Kidney (tissue), 14 donors: ENCODE results near the gene HAND2. TPM values are rescaled to one million over a fixed set of nuclear protein-coding genes. Genes with fewer than 3 reads are reported as not detected.
A peak's percentile ranks its signal among the peaks of the same experiment; 100 is the strongest.

Experiments
- DNase-seq, 5 donors: peaks; one replicate each; pipeline ENCODE4 v3.0.0-alpha.2; 2013 to 2020
- FAIRE-seq: peaks from 2 replicates; lab custom pipeline; 2012; peaks lifted over from hg19 to GRCh38; lab: Jason Lieb, UNC
- H3K27ac ChIP-seq, 2 donors: one replicate each; pipeline ENCODE4 v1.7.0; 2013; ENCODE audit warnings: low read depth in 2 of 2, low read length in 2 of 2, inconsistent platforms in 1 of 2
- H3K27me3 ChIP-seq: one replicate; pipeline ENCODE4 v1.7.1; 2013; ENCODE audit warnings: low read length, inconsistent platforms; ENCODE audit not compliant: control insufficient read depth, insufficient read depth
- H3K36me3 ChIP-seq, 3 donors: one replicate each; pipeline versions ENCODE4 v1.7.0 to v1.7.1; 2013; ENCODE audit warnings: low read length in 3 of 3, control low read depth in 1 of 3, inconsistent platforms in 1 of 3; ENCODE audit not compliant: insufficient read depth in 3 of 3, control insufficient read depth in 2 of 3
- H3K4me1 ChIP-seq, 3 donors: one replicate each; pipeline versions ENCODE4 v1.7.0 to v1.7.1; 2013; ENCODE audit warnings: low read length in 3 of 3, inconsistent platforms in 1 of 3, low read depth in 1 of 3; ENCODE audit not compliant: control insufficient read depth in 2 of 3, insufficient read depth in 2 of 3
- H3K4me3 ChIP-seq, 3 donors: one replicate each; pipeline versions ENCODE4 v1.7.0 to v1.8.1; 2013; ENCODE audit warnings: low read length in 3 of 3, control low read depth in 1 of 3, inconsistent platforms in 1 of 3
- H3K9ac ChIP-seq, 3 donors: one replicate each; pipeline versions ENCODE4 v1.7.0 to v1.7.1; 2013; ENCODE audit warnings: low read length in 3 of 3, control low read depth in 1 of 3, inconsistent platforms in 1 of 3
- H3K9me3 ChIP-seq, 3 donors: one replicate each; pipeline versions ENCODE4 v1.7.0 to v1.7.1; 2013; ENCODE audit warnings: low read length in 3 of 3, control low read depth in 1 of 3, inconsistent platforms in 1 of 3; ENCODE audit not compliant: control insufficient read depth in 2 of 3, insufficient read depth in 1 of 3
- CTCF ChIP-seq: IDR thresholded peaks from 3 replicates; pipeline ENCODE4 v1.5.1; 2012; ENCODE audit warnings: mild to moderate bottlenecking, moderate library complexity, borderline replicate concordance; ENCODE audit not compliant: insufficient read depth; ENCODE audit errors: extremely low read depth
- intact Hi-C: fragments of 100-400 bp; cut with DNase I; formaldehyde crosslinking; loops from one replicate; pipeline ENCODE4 v1.11.1; 2022
- polyA plus RNA-seq: library from polyadenylated mRNA; stranded (reverse); fragments of 350-450 nt; fragmentation: Illumina TruSeq; extraction: RNeasy Lipid Tissue Mini Kit (QIAGEN cat#74804); gene quantifications from one replicate; pipeline ENCODE4 v1.2.3, GENCODE V29; 2014; ENCODE audit warnings: low read depth, low replicate concordance; ENCODE audit not compliant: insufficient read depth
- total RNA-seq: library from RNA; stranded (reverse); fragmentation: NEBNext Ultra II Directional; extraction: Animal tissue kit (Norgen Biotek cat#: 25700); gene quantifications from one replicate; pipeline ENCODE4 v1.2.1, GENCODE V29; 2021
- donor health status: control.
- donor health status: control.
- donor health status: control.
- donor health status: control.
- donor health status: control.
- donor health status: DM: yes; HTN: yes; CAD: no.
- donor health status: Normal renal cell carcinoma (clear cell type).

HAND2 gene
- total and polyA plus RNA-seq, 2 donors from 2014 or later = 0.31 TPM; not detected in 1

- TF ChIP-seq CTCF = no peak
- Histone ChIP-seq H3K9ac (no peak overlapping the region), H3K27ac (no peak overlapping the region), H3K36me3 (no peaks in the 10 kb centered on the region), H3K4me1 (peaks cover 0 to 4% (median 0%) of the 10 kb centered on the region in 3 donors), H3K27me3 (peaks cover 36% of the 10 kb centered on the region), H3K4me3 (no peak overlapping the region), H3K9me3 (peaks cover 0 to 4% (median 0%) of the 10 kb centered on the region in 3 donors)
- no peak for DNase-seq
- intact Hi-C loops = no loop called here
- FAIRE-seq = no peak
Observed at GRCh38 chr4:173498771-173499170, 31.3 kb downstream of the HAND2 start.

- FAIRE-seq (no peak), DNase-seq (no peak)
- peaks cover 0 to 4% (median 0%) of the 10 kb centered on the region in 3 donors for H3K4me1 ChIP-seq
- no peak overlapping the region for H3K4me3 ChIP-seq
- H3K36me3 ChIP-seq = no peaks in the 10 kb centered on the region
- no peak overlapping the region for H3K27ac ChIP-seq
- TF ChIP-seq CTCF = no peak
- H3K27me3 ChIP-seq = peaks cover 28% of the 10 kb centered on the region
- H3K9ac ChIP-seq = no peak overlapping the region
- intact Hi-C loops = no loop called here
- peaks cover 0 to 4% (median 0%) of the 10 kb centered on the region in 3 donors for H3K9me3 ChIP-seq
Observed at GRCh38 chr4:173498023-173498422, 32.0 kb downstream of the HAND2 start.

GRCh38 chr4:173494013-173494970 is 35.7 kb downstream of the HAND2 start:
- H3K36me3 ChIP-seq = no peaks in the 10 kb centered on the region
- intact Hi-C loops = no loop called here
- H3K27me3 ChIP-seq = peaks cover 6% of the 10 kb centered on the region
- H3K4me1 ChIP-seq = no peaks in the 10 kb centered on the region
- peak; percentile 72 for TF ChIP-seq CTCF
- H3K9me3 ChIP-seq = no peaks in the 10 kb centered on the region
- peak overlapping the region in 1 of 3 donors; percentile 41 for H3K9ac ChIP-seq
- DNase-seq (peak in 4 of 5 donors; percentile 68 to 85 (median 76)), FAIRE-seq (no peak)
- H3K4me3 ChIP-seq = peak overlapping the region; percentile 46 to 65 (median 62)
- no peak overlapping the region for H3K27ac ChIP-seq
